Stimulated activated CD8-positive, alpha-beta memory T cell treated with anti-CD3 and anti-CD28 coated beads, Interleukin-15, amount 100 ng/mL, for 1 hour (primary cell): ENCODE data around the gene SMARCD3.
A peak's percentile ranks its signal among the peaks of the same experiment; 100 is the strongest.

Experiments
- DNase-seq: peaks from one replicate; pipeline ENCODE4 v3.0.0-alpha.2; 2020; ENCODE audit warnings: low read depth

The SMARCD3 gene

GRCh38 chr7:151236406-151236805 lies 12.1 kb downstream of the SMARCD3 start:
- DNase-seq: no peak

DNA sequence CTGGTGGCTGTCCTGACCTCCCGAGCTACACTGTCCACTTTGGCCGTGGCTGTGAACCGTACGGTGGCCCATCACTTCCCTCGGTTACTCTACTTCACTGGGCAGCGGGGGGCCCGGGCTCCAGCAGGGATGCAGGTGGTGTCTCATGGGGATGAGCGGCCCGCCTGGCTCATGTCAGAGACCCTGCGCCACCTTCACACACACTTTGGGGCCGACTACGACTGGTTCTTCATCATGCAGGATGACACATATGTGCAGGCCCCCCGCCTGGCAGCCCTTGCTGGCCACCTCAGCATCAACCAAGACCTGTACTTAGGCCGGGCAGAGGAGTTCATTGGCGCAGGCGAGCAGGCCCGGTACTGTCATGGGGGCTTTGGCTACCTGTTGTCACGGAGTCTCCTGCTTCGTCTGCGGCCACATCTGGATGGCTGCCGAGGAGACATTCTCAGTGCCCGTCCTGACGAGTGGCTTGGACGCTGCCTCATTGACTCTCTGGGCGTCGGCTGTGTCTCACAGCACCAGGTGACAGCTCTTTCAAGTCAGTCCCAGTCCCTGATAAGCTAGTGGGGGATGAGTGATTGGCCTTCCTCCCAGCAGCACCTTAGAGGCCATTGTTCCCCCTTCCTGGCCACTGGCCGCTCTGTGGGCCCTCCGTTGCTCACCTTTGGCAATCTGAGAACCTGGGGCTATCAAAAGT lies 13.3 kb downstream of the SMARCD3 start:
- DNase-seq: no peak

GRCh38 chr7:151233804-151234203 lies 14.7 kb downstream of the SMARCD3 start:
- no peak for DNase-seq

DNA sequence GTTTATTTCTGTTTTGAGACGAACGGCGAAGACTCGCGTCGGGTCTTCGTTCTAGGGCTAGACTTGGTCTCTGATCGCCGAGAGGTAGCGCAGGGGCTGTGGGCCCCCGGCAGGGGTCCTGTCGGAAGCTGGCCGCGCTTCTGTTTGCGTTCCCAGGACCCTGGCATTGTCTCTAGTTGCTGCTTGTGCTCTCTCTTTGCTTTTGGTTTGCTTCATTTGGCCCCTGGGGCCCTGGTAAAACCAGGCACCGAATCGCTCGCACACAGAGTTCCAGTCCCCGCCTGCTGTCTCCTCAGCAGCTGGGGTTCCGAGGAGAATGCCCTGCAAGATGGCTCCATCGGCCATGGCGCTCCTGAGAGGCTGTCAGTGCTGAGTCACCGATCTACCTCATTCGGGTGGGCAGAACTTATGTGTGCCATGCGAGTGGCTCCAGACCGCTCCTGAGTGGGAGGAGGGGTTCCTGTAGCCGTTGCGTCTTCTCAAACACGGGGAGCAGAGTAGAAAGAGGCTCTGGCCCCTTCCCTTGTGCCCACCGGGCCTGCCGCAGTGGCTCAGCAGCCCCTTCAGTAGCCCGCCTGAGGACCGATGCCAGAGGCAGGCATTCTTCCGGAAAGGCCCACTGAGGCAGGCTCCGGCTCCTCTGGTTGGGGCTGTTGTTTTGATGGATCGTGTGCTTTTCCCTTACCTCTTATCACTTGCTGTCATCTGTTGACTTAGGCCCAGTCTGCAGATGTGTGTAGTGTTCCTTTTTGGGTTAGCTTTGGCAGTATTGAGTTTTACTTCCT lies 15.4 kb downstream of the SMARCD3 start:
- DNase-seq: peak; percentile 49

GRCh38 chr7:151232091-151232916 lies 16.2 kb downstream of the SMARCD3 start, which contains the start of gene CHPF2:
Gene CHPF2 (plus strand): TSS chr7:151232483. CDS start chr7:151234012, 1,529 bp downstream.
- DNase-seq: peak; percentile 80

- DNase-seq: no peak
Measured at GRCh38 chr7:151231080-151231479, 17.4 kb downstream of the SMARCD3 start.

DNA sequence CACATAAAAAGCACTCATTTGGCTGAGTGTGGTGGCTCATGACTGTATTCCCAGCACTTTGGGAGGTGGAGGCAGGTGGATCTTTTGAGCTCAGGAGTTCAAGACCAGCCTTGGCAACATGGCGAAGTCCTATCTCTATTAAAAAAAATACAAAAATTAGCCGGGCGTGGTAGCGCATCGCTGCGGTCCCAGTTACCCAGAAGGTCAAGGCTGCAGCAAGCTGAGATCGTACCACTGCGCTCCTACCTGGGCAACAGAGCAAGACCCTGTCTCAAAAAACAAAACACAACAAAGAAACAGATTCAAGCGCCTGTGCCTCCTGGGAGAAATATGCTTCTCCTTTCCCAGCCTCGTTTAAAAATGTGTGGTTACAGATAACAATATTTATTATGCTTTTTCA lies 19.2 kb downstream of the SMARCD3 start:
- no peak for DNase-seq

GRCh38 chr7:151228024-151228866 lies 20.2 kb downstream of the SMARCD3 start:
- DNase-seq: no peak

- peak; percentile 99 for DNase-seq
Measured at GRCh38 chr7:151226875-151227782, 21.4 kb downstream of the SMARCD3 start, which contains the start of gene ABCF2. Gene ABCF2 (minus strand): TSS chr7:151227205. CDS start chr7:151226458, 747 bp downstream.

DNA sequence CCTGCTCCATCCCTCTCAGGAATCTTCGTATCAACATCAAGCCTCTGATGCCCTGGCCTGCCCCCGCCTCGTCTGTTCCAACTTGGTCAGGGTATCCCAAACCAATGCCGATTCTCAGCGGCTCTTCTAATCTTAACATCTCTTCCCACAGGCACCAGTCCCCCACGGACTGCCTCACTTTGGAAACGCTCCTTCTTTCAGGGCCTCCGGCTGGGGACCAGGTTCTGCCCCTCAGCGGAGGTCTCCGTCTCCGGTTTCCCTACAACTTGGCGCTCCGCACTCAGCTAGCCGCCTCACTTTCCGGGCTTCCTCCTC lies 22.0 kb downstream of the SMARCD3 start:
- DNase-seq: no peak

GRCh38 chr7:151225948-151226510 lies 22.5 kb downstream of the SMARCD3 start:
- DNase-seq: no peak

DNA sequence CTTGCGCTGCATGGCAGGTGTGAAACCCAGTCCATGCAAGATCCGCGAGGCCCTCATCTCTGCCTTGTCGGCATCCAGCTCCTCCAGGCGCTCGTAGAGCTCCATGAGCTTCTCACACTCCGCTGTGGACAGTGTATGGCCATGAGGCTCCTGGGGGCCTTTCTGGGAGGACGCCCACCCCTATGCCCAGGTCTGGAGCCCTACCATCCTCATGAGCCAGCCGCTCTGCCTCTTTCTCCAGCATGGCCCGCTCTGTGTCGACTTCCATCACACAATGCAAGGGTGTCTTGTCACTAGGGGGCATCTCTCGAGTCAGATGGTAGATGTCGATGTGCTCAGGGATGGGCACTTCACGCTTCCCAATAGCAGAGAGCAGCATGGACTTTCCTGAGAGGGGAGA lies 24.8 kb downstream of the SMARCD3 start:
- no peak for DNase-seq

DNA sequence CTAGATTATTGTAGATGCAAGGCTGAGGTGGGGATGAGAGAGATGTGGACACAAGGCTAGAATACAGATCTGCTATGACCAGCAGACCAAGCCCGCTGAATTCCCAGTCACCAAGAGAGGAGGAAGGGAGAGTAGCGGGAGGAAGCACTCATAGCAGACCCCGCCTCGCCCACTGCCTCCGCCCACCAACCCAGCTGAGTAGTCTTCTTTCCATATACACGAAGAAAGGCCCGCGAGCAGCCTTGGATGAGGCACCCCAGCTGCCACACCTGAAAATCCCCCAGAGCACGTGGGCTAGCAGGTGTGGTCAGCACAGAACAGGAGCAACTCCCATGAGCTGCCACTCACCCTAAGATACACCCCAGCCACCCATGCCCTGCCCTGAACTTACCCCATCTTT lies 30.3 kb downstream of the SMARCD3 start:
- no peak for DNase-seq

GRCh38 chr7:151215396-151215795 lies 33.1 kb downstream of the SMARCD3 start:
- no peak for DNase-seq

DNA sequence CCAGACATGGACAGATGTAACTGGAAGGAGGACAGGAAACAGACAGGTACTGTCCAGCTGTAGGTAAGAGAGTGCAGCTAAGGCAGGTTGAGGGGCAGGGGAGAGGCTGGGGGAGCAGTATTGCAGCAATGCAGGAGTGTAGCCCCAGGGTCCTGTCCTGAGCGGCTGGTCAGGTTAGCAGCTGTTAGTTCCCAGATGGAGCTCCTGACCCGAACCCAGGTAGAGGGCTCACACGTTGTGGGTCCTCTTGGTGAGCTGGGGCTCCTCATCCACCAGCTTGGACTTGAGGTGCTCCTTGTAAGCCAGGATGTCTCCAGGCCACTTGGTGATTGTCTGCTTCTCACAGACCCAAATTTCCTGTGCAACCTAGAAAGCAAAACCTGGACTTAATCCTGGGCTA lies 34.7 kb downstream of the SMARCD3 start:
- no peak for DNase-seq

- no peak for DNase-seq
Measured at GRCh38 chr7:151212626-151213025, 35.9 kb downstream of the SMARCD3 start.

GRCh38 chr7:151211155-151211772 lies 37.2 kb downstream of the SMARCD3 start:
- DNase-seq: no peak

DNA sequence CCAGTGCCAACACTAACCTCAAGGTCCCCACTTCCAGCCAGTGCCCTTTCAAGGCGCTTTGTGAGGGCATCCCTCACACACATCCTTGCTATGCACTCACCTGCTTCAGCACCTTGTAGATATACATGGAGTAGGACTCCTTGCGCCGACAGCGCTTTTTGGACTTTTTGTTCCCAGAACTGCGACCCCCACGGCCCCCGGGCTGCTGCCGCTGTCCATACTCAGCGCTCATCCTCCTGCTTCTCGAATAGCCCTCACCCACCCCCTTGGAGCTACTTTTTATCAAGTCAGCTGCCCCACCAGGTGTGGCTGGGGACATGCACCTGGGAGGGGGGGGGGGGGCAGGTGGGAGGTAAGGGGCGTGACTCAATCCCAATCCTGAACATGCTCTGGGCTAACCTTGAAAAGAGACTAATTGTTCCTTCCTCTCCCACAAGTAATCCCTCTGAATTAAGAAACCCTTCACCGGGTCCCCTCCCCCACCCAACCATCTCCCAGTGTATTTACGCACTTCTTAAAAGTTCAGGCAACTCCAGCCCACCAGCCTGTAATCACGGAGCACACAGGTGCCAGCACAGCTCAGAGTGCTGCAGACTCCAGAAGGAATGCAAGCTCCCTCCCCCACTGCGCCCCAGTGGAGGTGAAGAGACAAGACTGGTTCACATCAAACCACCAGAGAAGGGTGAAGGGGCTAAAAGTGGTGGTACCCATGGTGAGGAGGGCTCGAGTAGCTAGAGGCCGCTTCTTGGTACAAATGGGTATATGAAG lies 38.2 kb downstream of the SMARCD3 start, which contains the start of gene H2BK1:
H2BK1 (minus strand) TSS at position 402 of the 768 bp plus-strand sequence; CDS start at position 232, 170 bp downstream.
- DNase-seq: no peak

GRCh38 chr7:151209588-151209987 lies 38.9 kb downstream of the SMARCD3 start:
- DNase-seq: no peak
